Heart left ventricle (tissue), 16 donors: Measurements from ENCODE around the gene CD81. TPM values are rescaled to one million over a fixed set of nuclear protein-coding genes. Genes with fewer than 3 reads are reported as not detected.
"Not testable (repeated sequence)": the region's sequence is repeated elsewhere in the genome, so short reads cannot be mapped to it uniquely, and the experiment has no call there.

ENCODE experiments used
- ATAC-seq, 4 donors: fragments of 200-7000 bp; cut with Tn5 transposase; one replicate each; pipeline ENCODE4 v1.9.1; 2020 to 2022; ENCODE audit warnings: moderate library complexity in 4 of 4, mild to moderate bottlenecking in 3 of 4, moderate number of reproducible peaks in 1 of 4
- DNase-seq, 5 donors: peaks; one replicate each; pipeline ENCODE4 v3.0.0-alpha.2; 2020
- H3K27ac ChIP-seq, 12 donors: fragments of 200-600 bp; sonication (generic) in 4 of 12; one replicate each; pipeline versions ENCODE4 v1.5.0 to v1.8.0; 2016 to 2022; ENCODE audit warnings: mild to moderate bottlenecking in 2 of 12
- H3K27me3 ChIP-seq, 9 donors: fragments of 200-600 bp; sonication (generic) in 2 of 9; one replicate each; pipeline versions ENCODE4 v1.5.1 to v1.8.0; 2016 to 2022; ENCODE audit warnings: mild to moderate bottlenecking in 3 of 9
- H3K36me3 ChIP-seq, 9 donors: fragments of 200-600 bp; sonication (generic) in 2 of 9; one replicate each; pipeline versions ENCODE4 v1.5.0 to v1.8.0; 2018 to 2022; ENCODE audit warnings: mild to moderate bottlenecking in 2 of 9
- H3K4me1 ChIP-seq, 12 donors: fragments of 200-600 bp; sonication (generic) in 4 of 12; one replicate each; pipeline versions ENCODE4 v1.5.0 to v1.8.0; 2016 to 2022; ENCODE audit warnings: mild to moderate bottlenecking in 3 of 12
- H3K4me3 ChIP-seq, 12 donors: fragments of 200-600 bp; sonication (generic) in 4 of 12; one replicate each; pipeline versions ENCODE4 v1.5.0 to v1.8.0; 2017 to 2022; ENCODE audit warnings: mild to moderate bottlenecking in 9 of 12, moderate library complexity in 4 of 12
- H3K9me3 ChIP-seq, 12 donors: fragments of 200-600 bp; sonication (generic) in 4 of 12; one replicate each; pipeline versions ENCODE4 v1.5.0 to v1.8.0; 2016 to 2022; ENCODE audit warnings: mild to moderate bottlenecking in 1 of 12
- CTCF ChIP-seq, 12 donors: fragments of 200-600 bp; sonication (generic) in 4 of 12; IDR thresholded peaks; one replicate each; pipeline versions ENCODE4 v1.5.0 to v1.8.0; 2018 to 2022; ENCODE audit warnings: antibody characterized with exemption in 12 of 12, mild to moderate bottlenecking in 5 of 12
- POLR2A ChIP-seq, 2 donors: fragments of 450-650 bp; IDR thresholded peaks; one replicate each; pipeline ENCODE4 v1.6.1; 2017; ENCODE audit warnings: antibody characterized with exemption in 2 of 2, mild to moderate bottlenecking in 2 of 2, moderate library complexity in 2 of 2
- WGBS, 4 donors: extraction: QIAGEN DNeasy Blood & Tissue Kit in 2 of 4; methylation state at CpG; one replicate each; pipeline versions ENCODE4 v1.1.5 to v1.1.7; 2013 to 2018; 5-methylcytosine and 5-hydroxymethylcytosine counted together
- intact Hi-C, 10 donors: fragments of 100-400 bp; cut with DNase I; formaldehyde crosslinking; loops; one replicate each; pipeline versions ENCODE4 v1.11.1 to v1.14.2; 2022
- polyA plus RNA-seq, 2 donors: library from polyadenylated mRNA; stranded (reverse); fragments of 200-250 nt; gene quantifications; one replicate each; pipeline ENCODE4 v1.2.3, GENCODE V29; 2013
- total RNA-seq, 9 donors: library from RNA; depleted of rRNA in 2 of 9; stranded (reverse); fragments of >200 nt in 2 of 9; fragmentation: NEBNext Ultra II Directional in 3 of 9; extraction: Animal tissue kit (Norgen Biotek cat#: 25700) in 3 of 9; gene quantifications; one replicate each; pipeline versions ENCODE4 v1.1.0 to v1.2.4, GENCODE V29; 2016 to 2023
- donor health status: ischemic (EF 13 %, LVEDD 7.1; RV severe dilation, severe dysfunction).
- donor health status: healthy with polysubstance abuse.
- donor health status: DM: no; HTN: yes; CAD: no.
- donor health status: DM: no; HTN: no; CAD: no.
- donor health status: ischemic (EF 25% LVEDD 6.9; RV normal size, moderate dysfunction).
- donor health status: ischemic (EF 25% LVEDD 5.7; RV mildly dilated, moderate dysfunction).
- donor health status: healthy.
- donor health status: DM: yes; HTN: yes; CAD: no.
- donor health status: ischemic (EF 35%, LVEDD 5.7; RV mildly dilated, moderate dysfunction).
- donor health status: nonischemic (EF 11% LVEDD 7.7; RV severe dilation, severe dysfunction).
- donor health status: DM: yes; HTN: yes; CAD: no.
- donor health status: PGD.
- donor health status: ischemic (EF 29% LVEDD 5.4; RV normal size, mild dysfunction).
- donor health status: nonischemic (EF 23%, LVEDD 6.1; RV moderate dilation, normal function).

The CD81 gene
- total and polyA plus RNA-seq, 11 donors: 277 to 994 (median 518) TPM

GRCh38 chr11:2329551-2329950 lies 47.6 kb upstream of the CD81 start:
- WGBS, 4 donors: 87 to 93% (median 90%) methylated on average over 9 of the region's 9 CpGs
- intact Hi-C loops: loop anchor here in 6 of 10 donors (5.0 kb wide), 2 partner anchors 38 to 43 kb away; no protein-coding TSS in a partner anchor
- Histone ChIP-seq H3K9me3 (peaks cover 0 to 3% (median 0%) of the 10 kb centered on the region in 12 donors), H3K36me3 (no peaks in the 10 kb centered on the region), H3K4me3 (no peak overlapping the region), H3K4me1 (peaks cover 0 to 18% (median 6%) of the 10 kb centered on the region in 12 donors), H3K27ac (no peak overlapping the region), H3K27me3 (no peaks in the 10 kb centered on the region)
- DNase-seq (no peak), ATAC-seq (no peak)
- TF ChIP-seq CTCF (IDR thresholded peaks at IDR 0.05) (no peak), POLR2A (IDR thresholded peaks at IDR 0.05) (no peak)

GRCh38 chr11:2330696-2331095 lies 46.4 kb upstream of the CD81 start:
- intact Hi-C loops: no loop called here
- no peak for ATAC-seq
- Histone ChIP-seq H3K27ac (no peak overlapping the region), H3K27me3 (no peaks in the 10 kb centered on the region), H3K36me3 (no peaks in the 10 kb centered on the region), H3K4me1 (peaks cover 0 to 10% (median 0%) of the 10 kb centered on the region in 12 donors), H3K4me3 (no peak overlapping the region), H3K9me3 (peaks cover 0 to 3% (median 0%) of the 10 kb centered on the region in 12 donors)
- TF ChIP-seq CTCF (IDR thresholded peaks at IDR 0.05) (no peak), POLR2A (IDR thresholded peaks at IDR 0.05) (no peak)
- 81 to 95% (median 94%) methylated on average over 6 of the region's 6 CpGs for WGBS, 4 donors
- DNase-seq: no peak

GRCh38 chr11:2331404-2331803 lies 45.7 kb upstream of the CD81 start:
- WGBS, 4 donors: 80 to 99% (median 95%) methylated on average over 5 of the region's 5 CpGs
- Histone ChIP-seq H3K4me1 (peaks cover 0 to 6% (median 0%) of the 10 kb centered on the region in 12 donors), H3K36me3 (no peaks in the 10 kb centered on the region), H3K27me3 (no peaks in the 10 kb centered on the region), H3K4me3 (no peak overlapping the region), H3K9me3 (peaks cover 0 to 3% (median 0%) of the 10 kb centered on the region in 12 donors), H3K27ac (no peak overlapping the region)
- ATAC-seq (no peak), DNase-seq (no peak)
- no peak for TF ChIP-seq POLR2A (IDR thresholded peaks at IDR 0.05)
- TF ChIP-seq CTCF (IDR thresholded peaks at IDR 0.05): no peak
- intact Hi-C loops: no loop called here

- H3K36me3 ChIP-seq, H3K27me3 ChIP-seq, DNase-seq, H3K27ac ChIP-seq, H3K4me3 ChIP-seq, intact Hi-C loops, H3K4me1 ChIP-seq, ATAC-seq, H3K9me3 ChIP-seq: not testable (repeated sequence)
- 71 to 96% (median 93%) methylated on average over 1 to 29 of the region's 29 CpGs for WGBS, 4 donors
These were observed 44.5 kb upstream of the CD81 start for GRCh38 chr11:2332569-2332968.

- H3K4me3 ChIP-seq, H3K9me3 ChIP-seq, DNase-seq, H3K27ac ChIP-seq, H3K27me3 ChIP-seq, ATAC-seq, H3K4me1 ChIP-seq, H3K36me3 ChIP-seq, intact Hi-C loops: not testable (repeated sequence)
- 83 to 95% (median 92%) methylated on average over 2 of the region's 4 CpGs; no CpG with 5 or more reads in 1 of the 4 donors for WGBS, 4 donors
These were observed 43.5 kb upstream of the CD81 start for GRCh38 chr11:2333486-2334205.

- H3K9me3 ChIP-seq, ATAC-seq, H3K36me3 ChIP-seq, H3K27me3 ChIP-seq, H3K4me1 ChIP-seq, intact Hi-C loops, H3K27ac ChIP-seq, H3K4me3 ChIP-seq, DNase-seq: not testable (repeated sequence)
- WGBS, 4 donors: 94 to 96% (median 96%) methylated on average over 18 of the region's 18 CpGs
These were observed 41.8 kb upstream of the CD81 start for GRCh38 chr11:2335286-2335685.

- H3K27me3 ChIP-seq, H3K36me3 ChIP-seq, intact Hi-C loops, H3K9me3 ChIP-seq, DNase-seq, H3K4me1 ChIP-seq, H3K4me3 ChIP-seq, ATAC-seq, H3K27ac ChIP-seq: not testable (repeated sequence)
- 83 to 91% (median 84%) methylated on average over 8 of the region's 8 CpGs for WGBS, 4 donors
These were observed 38.4 kb upstream of the CD81 start for GRCh38 chr11:2338760-2339159.
